HG03097 (cell line): ENCODE results near the gene TMEM132D.

Experiments used
- ATAC-seq: cut with Tn5 transposase; IDR thresholded peaks from one replicate; pipeline ENCODE4 v1.9.1; 2021; ENCODE audit not compliant: unreplicated experiment, low FRiP score

The TMEM132D gene

GRCh38 chr12:129750421-129750820, 153.4 kb downstream of the TMEM132D start:
- no peak for ATAC-seq

GRCh38 chr12:129746318-129746717, 157.5 kb downstream of the TMEM132D start:
- ATAC-seq, result no peak

GRCh38 chr12:129729170-129729569, 174.7 kb downstream of the TMEM132D start:
- no peak for ATAC-seq

GRCh38 chr12:129727100-129727499, 176.7 kb downstream of the TMEM132D start:
- ATAC-seq, result no peak

GRCh38 chr12:129723260-129723659, 180.6 kb downstream of the TMEM132D start:
- ATAC-seq, result no peak

- no peak for ATAC-seq
Measured at GRCh38 chr12:129720618-129721017, 183.2 kb downstream of the TMEM132D start.

GRCh38 chr12:129719416-129719815, 184.4 kb downstream of the TMEM132D start:
- ATAC-seq, result no peak

- no peak for ATAC-seq
Measured at GRCh38 chr12:129717438-129717837, 186.4 kb downstream of the TMEM132D start.

- no peak for ATAC-seq
Measured at GRCh38 chr12:129716825-129717224, 187.0 kb downstream of the TMEM132D start.

GRCh38 chr12:129706716-129707115, 197.1 kb downstream of the TMEM132D start:
- ATAC-seq, result no peak

GRCh38 chr12:129704232-129704830, 199.5 kb downstream of the TMEM132D start:
- ATAC-seq, result no peak

GRCh38 chr12:129701631-129702101, 202.2 kb downstream of the TMEM132D start:
- ATAC-seq, result no peak

- no peak for ATAC-seq
Measured at GRCh38 chr12:129700036-129700435, 203.8 kb downstream of the TMEM132D start.

- ATAC-seq, result no peak
Measured at GRCh38 chr12:129696926-129697325, 206.9 kb downstream of the TMEM132D start.

- ATAC-seq, result no peak
Measured at GRCh38 chr12:129696405-129696804, 207.4 kb downstream of the TMEM132D start.

- no peak for ATAC-seq
Measured at GRCh38 chr12:129693731-129694130, 210.1 kb downstream of the TMEM132D start.

GRCh38 chr12:129687731-129688130, 216.1 kb downstream of the TMEM132D start:
- ATAC-seq, result no peak

- no peak for ATAC-seq
Measured at GRCh38 chr12:129681830-129682229, 222.0 kb downstream of the TMEM132D start.

GRCh38 chr12:129681151-129681550, 222.7 kb downstream of the TMEM132D start:
- ATAC-seq, result no peak

GRCh38 chr12:129676411-129676810, 227.4 kb downstream of the TMEM132D start:
- no peak for ATAC-seq

- ATAC-seq, result no peak
Measured at GRCh38 chr12:129675947-129676346, 227.9 kb downstream of the TMEM132D start.

GRCh38 chr12:129675496-129675895, 228.3 kb downstream of the TMEM132D start:
- ATAC-seq, result no peak

GRCh38 chr12:129673806-129674205, 230.0 kb downstream of the TMEM132D start:
- ATAC-seq, result no peak
